Mesendoderm (in vitro differentiated cells): ENCODE measurements around the gene ADAM10.

Experiments used
- DNase-seq: peaks from one replicate; pipeline ENCODE4 v3.0.0; 2013
- H2AK5ac ChIP-seq: 2 replicates; pipeline ENCODE4 v1.6.1; 2013; ENCODE audit warnings: low read length, inconsistent platforms
- H2BK120ac ChIP-seq: 2 replicates; pipeline ENCODE4 v1.6.1; 2013; ENCODE audit warnings: low read depth, mild to moderate bottlenecking, low read length, moderate library complexity, mixed read lengths
- H2BK15ac ChIP-seq: replicated peaks from 2 replicates; pipeline ENCODE4 v1.6.1; 2013; ENCODE audit warnings: low read depth, mild to moderate bottlenecking, moderate library complexity
- H2BK5ac ChIP-seq: 2 replicates; pipeline ENCODE4 v1.6.1; 2013; ENCODE audit warnings: low read length, inconsistent platforms
- H3K18ac ChIP-seq: 2 replicates; pipeline ENCODE4 v1.6.1; 2013; ENCODE audit warnings: mild to moderate bottlenecking, low read length, mixed read lengths
- H3K23ac ChIP-seq: one replicate; pipeline ENCODE4 v1.6.1; 2013; ENCODE audit warnings: low read length
- H3K27ac ChIP-seq: 2 replicates; pipeline ENCODE4 v1.5.1; 2013; ENCODE audit warnings: low read depth, mild to moderate bottlenecking, inconsistent platforms, low read length, moderate library complexity
- H3K27me3 ChIP-seq: 2 replicates; pipeline ENCODE4 v1.6.1; 2013; ENCODE audit warnings: low read length, control low read depth, mild to moderate bottlenecking, inconsistent platforms; ENCODE audit not compliant: insufficient read depth, poor library complexity
- H3K36me3 ChIP-seq: 2 replicates; pipeline ENCODE4 v1.6.1; 2013; ENCODE audit warnings: low read length, inconsistent platforms; ENCODE audit not compliant: control insufficient read depth, insufficient read depth
- H3K4ac ChIP-seq: one replicate; pipeline ENCODE4 v1.6.1; 2013; ENCODE audit warnings: low read depth, mild to moderate bottlenecking, low read length, moderate library complexity
- H3K4me1 ChIP-seq: 2 replicates; pipeline ENCODE4 v1.6.1; 2013; ENCODE audit warnings: low read depth, low read length, inconsistent platforms; ENCODE audit not compliant: control insufficient read depth
- H3K4me2 ChIP-seq: 2 replicates; pipeline ENCODE4 v1.6.1; 2013; ENCODE audit warnings: low read length
- H3K4me3 ChIP-seq: 2 replicates; pipeline ENCODE4 v1.5.1; 2013; ENCODE audit warnings: mild to moderate bottlenecking, low read length
- H3K56ac ChIP-seq: one replicate; pipeline ENCODE4 v1.6.1; 2013; ENCODE audit warnings: low read length
- H3K79me1 ChIP-seq: 2 replicates; pipeline ENCODE4 v1.6.1; 2013; ENCODE audit warnings: low read length, inconsistent platforms
- H3K79me2 ChIP-seq: 2 replicates; pipeline ENCODE4 v1.6.1; 2013; ENCODE audit warnings: mild to moderate bottlenecking, low read length; ENCODE audit not compliant: control insufficient read depth, insufficient read depth
- H3K9ac ChIP-seq: 2 replicates; pipeline ENCODE4 v1.6.1; 2013; ENCODE audit warnings: low read length, inconsistent platforms
- H4K5ac ChIP-seq: one replicate; pipeline ENCODE4 v1.6.1; 2013; ENCODE audit warnings: low read length
- H4K8ac ChIP-seq: one replicate; pipeline ENCODE4 v1.6.1; 2013; ENCODE audit warnings: low read depth, mild to moderate bottlenecking, control low read depth, low read length, moderate library complexity
- whole genome bisulfite sequencing: extraction: QIAGEN DNeasy Blood & Tissue Kit; methylation state at CpG from one replicate; pipeline ENCODE4 v1.1.7; 2013; ENCODE audit warnings: low lambda C conversion rate, missing lambda C conversion rate; ENCODE audit not compliant: insufficient coverage; ENCODE audit errors: extremely low coverage; 5-methylcytosine and 5-hydroxymethylcytosine counted together

ADAM10 gene

GRCh38 chr15:58632789-58633188 is 116.7 kb downstream of the ADAM10 start:
- no peaks in the 10 kb centered on the region for H3K79me1 ChIP-seq
- no peak overlapping the region for H4K5ac ChIP-seq
- no peak overlapping the region for H3K18ac ChIP-seq
- H3K9ac ChIP-seq = no peak overlapping the region
- no peak overlapping the region for H3K4ac ChIP-seq
- no peak overlapping the region for H3K56ac ChIP-seq
- WGBS = 100% methylated on average over 2 of the region's 2 CpGs
- H2BK5ac ChIP-seq = no peak overlapping the region
- H2AK5ac ChIP-seq = no peak overlapping the region
- H3K27ac ChIP-seq = no peak overlapping the region
- H3K79me2 ChIP-seq = no peaks in the 10 kb centered on the region
- no peak overlapping the region for H2BK15ac ChIP-seq
- H2BK120ac ChIP-seq = no peak overlapping the region
- no peak overlapping the region for H3K4me3 ChIP-seq
- no peak for DNase-seq
- H3K36me3 ChIP-seq = no peaks in the 10 kb centered on the region
- no peak overlapping the region for H4K8ac ChIP-seq
- no peaks in the 10 kb centered on the region for H3K27me3 ChIP-seq
- no peak overlapping the region for H3K4me2 ChIP-seq
- H3K23ac ChIP-seq = no peak overlapping the region
- H3K4me1 ChIP-seq = no peaks in the 10 kb centered on the region

GRCh38 chr15:58631319-58631718 is 118.2 kb downstream of the ADAM10 start:
- Histone ChIP-seq H2BK15ac (no peak overlapping the region), H2AK5ac (no peak overlapping the region), H3K18ac (no peak overlapping the region), H4K5ac (no peak overlapping the region), H3K56ac (no peak overlapping the region), H3K79me1 (no peaks in the 10 kb centered on the region), H3K27ac (no peak overlapping the region), H3K4me1 (no peaks in the 10 kb centered on the region), H3K4ac (no peak overlapping the region), H3K4me2 (no peak overlapping the region), H3K27me3 (no peaks in the 10 kb centered on the region), H3K9ac (no peak overlapping the region), H2BK120ac (no peak overlapping the region), H4K8ac (no peak overlapping the region), H3K36me3 (no peaks in the 10 kb centered on the region), H3K79me2 (no peaks in the 10 kb centered on the region), H2BK5ac (no peak overlapping the region), H3K23ac (no peak overlapping the region), H3K4me3 (no peak overlapping the region)
- no peak for DNase-seq
- WGBS = no CpG with 5 or more reads among the region's 2 CpGs

GRCh38 chr15:58629625-58630024 is 119.9 kb downstream of the ADAM10 start:
- H3K27me3 ChIP-seq = no peaks in the 10 kb centered on the region
- no peaks in the 10 kb centered on the region for H3K4me1 ChIP-seq
- WGBS = no CpG with 5 or more reads among the region's 6 CpGs
- no peak overlapping the region for H3K9ac ChIP-seq
- H4K5ac ChIP-seq = no peak overlapping the region
- no peaks in the 10 kb centered on the region for H3K36me3 ChIP-seq
- no peak overlapping the region for H2AK5ac ChIP-seq
- H3K56ac ChIP-seq = no peak overlapping the region
- H4K8ac ChIP-seq = no peak overlapping the region
- no peak overlapping the region for H3K27ac ChIP-seq
- H3K18ac ChIP-seq = no peak overlapping the region
- H2BK5ac ChIP-seq = no peak overlapping the region
- no peak overlapping the region for H2BK120ac ChIP-seq
- H3K79me2 ChIP-seq = no peaks in the 10 kb centered on the region
- H2BK15ac ChIP-seq = no peak overlapping the region
- H3K4me3 ChIP-seq = no peak overlapping the region
- H3K79me1 ChIP-seq = no peaks in the 10 kb centered on the region
- no peak overlapping the region for H3K4ac ChIP-seq
- H3K4me2 ChIP-seq = no peak overlapping the region
- H3K23ac ChIP-seq = no peak overlapping the region
- no peak for DNase-seq

- no peak overlapping the region for H3K4ac ChIP-seq
- no peak overlapping the region for H3K4me3 ChIP-seq
- no peak overlapping the region for H3K56ac ChIP-seq
- H3K79me2 ChIP-seq = no peaks in the 10 kb centered on the region
- no peak overlapping the region for H3K27ac ChIP-seq
- no peak for DNase-seq
- H3K23ac ChIP-seq = no peak overlapping the region
- no peak overlapping the region for H2BK120ac ChIP-seq
- H2AK5ac ChIP-seq = no peak overlapping the region
- H2BK5ac ChIP-seq = no peak overlapping the region
- WGBS = no CpG with 5 or more reads among the region's 3 CpGs
- H2BK15ac ChIP-seq = no peak overlapping the region
- no peaks in the 10 kb centered on the region for H3K79me1 ChIP-seq
- no peaks in the 10 kb centered on the region for H3K27me3 ChIP-seq
- H4K5ac ChIP-seq = no peak overlapping the region
- H3K4me1 ChIP-seq = no peaks in the 10 kb centered on the region
- H4K8ac ChIP-seq = no peak overlapping the region
- H3K9ac ChIP-seq = no peak overlapping the region
- H3K18ac ChIP-seq = no peak overlapping the region
- H3K36me3 ChIP-seq = no peaks in the 10 kb centered on the region
- H3K4me2 ChIP-seq = no peak overlapping the region
Observed at GRCh38 chr15:58628206-58628947, 121.1 kb downstream of the ADAM10 start.

GRCh38 chr15:58627701-58628100 is 121.8 kb downstream of the ADAM10 start:
- Histone ChIP-seq H3K4me1 (no peaks in the 10 kb centered on the region), H3K4me2 (no peak overlapping the region), H3K4me3 (no peak overlapping the region), H3K56ac (no peak overlapping the region), H2BK15ac (no peak overlapping the region), H4K8ac (no peak overlapping the region), H4K5ac (no peak overlapping the region), H2AK5ac (no peak overlapping the region), H2BK120ac (no peak overlapping the region), H3K18ac (no peak overlapping the region), H3K27ac (no peak overlapping the region), H2BK5ac (no peak overlapping the region), H3K9ac (no peak overlapping the region), H3K27me3 (no peaks in the 10 kb centered on the region), H3K4ac (no peak overlapping the region), H3K36me3 (no peaks in the 10 kb centered on the region), H3K23ac (no peak overlapping the region), H3K79me1 (no peaks in the 10 kb centered on the region), H3K79me2 (no peaks in the 10 kb centered on the region)
- no CpG with 5 or more reads among the region's 1 CpG for whole genome bisulfite sequencing
- no peak for DNase-seq

- WGBS = no CpG with 5 or more reads among the region's 2 CpGs
- no peak overlapping the region for H3K56ac ChIP-seq
- no peaks in the 10 kb centered on the region for H3K27me3 ChIP-seq
- H3K18ac ChIP-seq = no peak overlapping the region
- H2BK15ac ChIP-seq = no peak overlapping the region
- H3K4me3 ChIP-seq = no peak overlapping the region
- H2AK5ac ChIP-seq = no peak overlapping the region
- no peaks in the 10 kb centered on the region for H3K4me1 ChIP-seq
- H3K36me3 ChIP-seq = no peaks in the 10 kb centered on the region
- H3K27ac ChIP-seq = no peak overlapping the region
- no peak overlapping the region for H3K4ac ChIP-seq
- H3K9ac ChIP-seq = no peak overlapping the region
- no peak overlapping the region for H3K23ac ChIP-seq
- H3K79me1 ChIP-seq = no peaks in the 10 kb centered on the region
- H2BK5ac ChIP-seq = no peak overlapping the region
- no peak for DNase-seq
- no peak overlapping the region for H3K4me2 ChIP-seq
- H4K5ac ChIP-seq = no peak overlapping the region
- H2BK120ac ChIP-seq = no peak overlapping the region
- H4K8ac ChIP-seq = no peak overlapping the region
- H3K79me2 ChIP-seq = no peaks in the 10 kb centered on the region
Observed at GRCh38 chr15:58627046-58627445, 122.5 kb downstream of the ADAM10 start.
